WERI-Rb-1 (cell line): ENCODE data around the gene SFTA2.

Source experiments
- DNase-seq: peaks from one replicate; pipeline ENCODE4 v3.0.0-alpha.2; 2020
- H3K27ac ChIP-seq: fragments of 250-450 bp; sonication (Bioruptor Pico); 2 replicates; pipeline ENCODE4 v1.5.1; 2020; ENCODE audit warnings: mild to moderate bottlenecking, moderate library complexity
- H3K27me3 ChIP-seq: fragments of 250-450 bp; sonication (Bioruptor Pico); 2 replicates; pipeline ENCODE4 v1.5.1; 2021; ENCODE audit warnings: mild to moderate bottlenecking, low read depth, moderate library complexity; ENCODE audit not compliant: insufficient read depth, severe bottlenecking
- H3K36me3 ChIP-seq: fragments of 250-450 bp; sonication (Bioruptor Pico); 2 replicates; pipeline ENCODE4 v1.5.1; 2020; ENCODE audit warnings: mild to moderate bottlenecking, moderate library complexity
- H3K4me3 ChIP-seq: 2 replicates; pipeline ENCODE4 v1.5.1; 2011; ENCODE audit warnings: low read depth, mild to moderate bottlenecking, control low read depth, low read length
- H3K9me3 ChIP-seq: fragments of 250-450 bp; sonication (Bioruptor Pico); 2 replicates; pipeline ENCODE4 v1.5.1; 2021; ENCODE audit warnings: mild to moderate bottlenecking, moderate library complexity; ENCODE audit not compliant: severe bottlenecking
- CTCF ChIP-seq: IDR thresholded peaks from 2 replicates; pipeline ENCODE4 v1.5.1; 2011; ENCODE audit warnings: low read depth, mild to moderate bottlenecking, control low read depth, inconsistent platforms, low read length

SFTA2 gene

GRCh38 chr6:30901436-30901835, 30.5 kb downstream of the SFTA2 start:
- Histone ChIP-seq H3K27me3 (no peaks in the 10 kb centered on the region), H3K9me3 (no peaks in the 10 kb centered on the region), H3K36me3 (peaks cover 39% of the 10 kb centered on the region), H3K4me3 (no peak overlapping the region), H3K27ac (no peak overlapping the region)
- no peak for DNase-seq
- no peak for TF ChIP-seq CTCF

- no peaks in the 10 kb centered on the region for H3K27me3 ChIP-seq
- H3K36me3 ChIP-seq, result peaks cover 44% of the 10 kb centered on the region
- H3K27ac ChIP-seq, result no peak overlapping the region
- no peak overlapping the region for H3K4me3 ChIP-seq
- no peaks in the 10 kb centered on the region for H3K9me3 ChIP-seq
- DNase-seq, result no peak
- TF ChIP-seq CTCF, result no peak
Measured at GRCh38 chr6:30900863-30901417, 31.0 kb downstream of the SFTA2 start.

GRCh38 chr6:30898750-30899360, 33.1 kb downstream of the SFTA2 start:
- no peak for TF ChIP-seq CTCF
- H3K36me3 ChIP-seq, result peaks cover 65% of the 10 kb centered on the region
- no peak overlapping the region for H3K27ac ChIP-seq
- DNase-seq, result no peak
- H3K4me3 ChIP-seq, result no peak overlapping the region
- no peaks in the 10 kb centered on the region for H3K27me3 ChIP-seq
- H3K9me3 ChIP-seq, result no peaks in the 10 kb centered on the region

DNA sequence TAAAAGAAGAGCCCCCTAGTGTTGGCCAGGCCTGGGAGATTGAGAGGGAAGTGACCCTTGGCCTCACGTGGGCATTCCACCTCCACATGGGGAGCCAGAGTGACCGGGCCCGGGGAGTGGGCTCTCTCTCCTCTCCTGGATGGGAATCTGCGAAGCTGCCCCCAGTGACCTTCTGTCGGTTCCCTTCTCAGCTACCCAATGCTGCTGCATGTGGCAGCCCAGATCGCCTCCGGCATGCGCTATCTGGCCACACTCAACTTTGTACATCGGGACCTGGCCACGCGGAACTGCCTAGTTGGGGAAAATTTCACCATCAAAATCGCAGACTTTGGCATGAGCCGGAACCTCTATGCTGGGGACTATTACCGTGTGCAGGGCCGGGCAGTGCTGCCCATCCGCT, 34.1 kb downstream of the SFTA2 start:
- Histone ChIP-seq H3K27ac (no peak overlapping the region), H3K9me3 (no peaks in the 10 kb centered on the region), H3K4me3 (no peak overlapping the region), H3K36me3 (peaks cover 74% of the 10 kb centered on the region), H3K27me3 (no peaks in the 10 kb centered on the region)
- no peak for DNase-seq
- no peak for TF ChIP-seq CTCF

- no peak for DNase-seq
- H3K36me3 ChIP-seq, result peaks cover 88% of the 10 kb centered on the region
- no peak overlapping the region for H3K27ac ChIP-seq
- H3K4me3 ChIP-seq, result no peak overlapping the region
- H3K27me3 ChIP-seq, result no peaks in the 10 kb centered on the region
- no peak for TF ChIP-seq CTCF
- no peaks in the 10 kb centered on the region for H3K9me3 ChIP-seq
Measured at GRCh38 chr6:30896541-30896940, 35.4 kb downstream of the SFTA2 start.

GRCh38 chr6:30895343-30895742, 36.6 kb downstream of the SFTA2 start:
- DNase-seq, result no peak
- Histone ChIP-seq H3K4me3 (no peak overlapping the region), H3K9me3 (no peaks in the 10 kb centered on the region), H3K36me3 (peaks cover 98% of the 10 kb centered on the region), H3K27ac (no peak overlapping the region), H3K27me3 (no peaks in the 10 kb centered on the region)
- TF ChIP-seq CTCF, result no peak
